CD4-positive, alpha-beta T cell (primary cell): ENCODE data around the gene TMEM256. TPM values are rescaled to one million over a fixed set of nuclear protein-coding genes. Genes with fewer than 3 reads are reported as not detected.

ENCODE experiments used
- ATAC-seq: fragments of 200-7000 bp; cut with Tn5 transposase; one replicate; pipeline ENCODE4 v1.10.0; 2022; ENCODE audit warnings: mild to moderate bottlenecking; ENCODE audit not compliant: poor library complexity
- CTCF ChIA-PET: fragments of 350-600 bp; sonication (Branson Sonifier 250); formaldehyde crosslinking; loops from one replicate; lab custom pipeline; 2021; ENCODE audit warnings: antibody characterized with exemption, inconsistent platforms; lab: Charles Lee
- POLR2A ChIA-PET: fragments of 350-600 bp; sonication (Branson Sonifier 250); formaldehyde crosslinking; loops from one replicate; lab custom pipeline; 2021; ENCODE audit warnings: antibody characterized with exemption, inconsistent platforms; lab: Charles Lee
- DNase-seq, 14 experiments: peaks; one replicate each; pipeline ENCODE4 v3.0.0-alpha.2; 2013 to 2020; ENCODE audit warnings: mixed read lengths in 2 of 14
- H3K27ac ChIP-seq, 2 donors: one replicate each; pipeline versions ENCODE4 v1.5.1 to v1.7.0; 2013; ENCODE audit warnings: low read length in 2 of 2, low read depth in 1 of 2, mild to moderate bottlenecking in 1 of 2
- H3K27me3 ChIP-seq, 2 experiments: 1 replicate in 1 of 2; 2 replicates in 1 of 2; pipeline versions ENCODE4 v1.6.1 to v1.7.0; 2013; ENCODE audit warnings: low read length in 2 of 2, control low read depth in 1 of 2, mild to moderate bottlenecking in 1 of 2, moderate library complexity in 1 of 2; ENCODE audit not compliant: insufficient read depth in 2 of 2, control insufficient read depth in 1 of 2
- H3K36me3 ChIP-seq: one replicate; pipeline ENCODE4 v1.6.1; 2013; ENCODE audit warnings: low read length, control low read depth; ENCODE audit not compliant: insufficient read depth
- H3K4me1 ChIP-seq: one replicate; pipeline ENCODE4 v1.6.1; 2013; ENCODE audit warnings: low read length, control low read depth; ENCODE audit not compliant: insufficient read depth
- H3K4me3 ChIP-seq: one replicate; pipeline ENCODE4 v1.5.1; 2013; ENCODE audit warnings: mild to moderate bottlenecking, low read length, moderate library complexity
- H3K9me3 ChIP-seq, 2 experiments: 1 replicate in 1 of 2; 2 replicates in 1 of 2; pipeline versions ENCODE4 v1.6.1 to v1.7.0; 2013; ENCODE audit warnings: low read length in 2 of 2, mild to moderate bottlenecking in 2 of 2, control low read depth in 1 of 2, moderate library complexity in 1 of 2; ENCODE audit not compliant: control insufficient read depth in 1 of 2, insufficient read depth in 1 of 2
- H3K27ac Mint-ChIP-seq: one replicate; pipeline ENCODE4 v1.8.0; 2020; ENCODE audit warnings: mixed read lengths
- H3K27me3 Mint-ChIP-seq: one replicate; pipeline ENCODE4 v1.8.0; 2021; ENCODE audit warnings: mixed read lengths
- H3K36me3 Mint-ChIP-seq: one replicate; pipeline ENCODE4 v1.8.0; 2021; ENCODE audit warnings: low read depth, mixed read lengths
- H3K4me1 Mint-ChIP-seq: one replicate; pipeline ENCODE4 v1.8.0; 2021; ENCODE audit warnings: low read depth, mixed read lengths
- H3K4me3 Mint-ChIP-seq: one replicate; pipeline ENCODE4 v1.8.0; 2020; ENCODE audit warnings: mild to moderate bottlenecking, mixed read lengths
- H3K9me3 Mint-ChIP-seq: one replicate; pipeline ENCODE4 v1.8.0; 2020; ENCODE audit warnings: mixed read lengths
- intact Hi-C, 2 experiments: fragments of 100-400 bp; cut with DNase I in 1 of 2; cut with micrococcal nuclease in 1 of 2; formaldehyde crosslinking; loops; one replicate each; pipeline versions ENCODE4 v1.15.1 to v1.9.0; 2023 to 2025; cut with DNase I, micrococcal nuclease
- total RNA-seq, 174 experiments: library from RNA in 2 of 174; stranded (reverse) in 2 of 174; gene quantifications; one replicate each; pipeline ENCODE4 v1.2.3 and lab custom pipeline; 2021 to 2026
- TF ChIP-seq, protein P1 (sequence below): fragments of 200-600 bp; IDR thresholded peaks from one replicate; pipeline ENCODE4 v1.8.0; 2022; ENCODE audit warnings: antibody characterized with exemption, mild to moderate bottlenecking

The TMEM256 gene
- total RNA-seq, 2 experiments from 2014 or later, result 29.0 to 29.4 TPM

DNA sequence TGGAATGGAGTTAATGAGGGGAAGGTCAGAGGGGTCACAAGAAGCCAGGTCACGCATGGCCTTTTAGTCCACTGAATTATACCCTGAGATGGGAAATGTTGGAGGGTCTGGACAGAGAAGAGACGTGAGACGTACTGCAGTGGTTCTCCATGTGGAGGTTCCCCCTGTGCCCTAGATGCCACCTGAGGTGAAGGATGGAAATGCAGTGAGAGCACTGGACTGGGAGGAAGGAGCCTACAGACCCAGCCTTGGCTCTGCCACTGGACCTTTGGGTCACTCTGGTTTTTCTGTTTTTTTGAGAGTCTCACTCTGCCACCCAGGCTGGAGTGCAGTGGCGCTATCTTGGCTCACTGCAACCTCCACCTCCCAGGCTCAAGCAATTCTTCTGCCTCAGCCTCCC, 7.8 kb downstream of the TMEM256 start:
- intact Hi-C loops, result loop anchor here in 1 of 2 experiments (5.0 kb wide), 1 partner anchor 91 kb away; no protein-coding TSS in a partner anchor
- Mint-ChIP-seq H3K4me1 (peaks cover 36% of the 10 kb centered on the region), H3K27ac (peak overlapping the region; percentile 24), H3K36me3 (peaks cover 25% of the 10 kb centered on the region), H3K4me3 (peak overlapping the region; percentile 65), H3K27me3 (no peaks in the 10 kb centered on the region), H3K9me3 (no peaks in the 10 kb centered on the region)
- ChIA-PET CTCF (interaction anchor here (1.4 kb wide), 1 partner anchor 12 kb away, joined by 4 read pairs; no protein-coding TSS in a partner anchor), POLR2A (interaction anchor here (1.3 kb wide), 1 partner anchor 8 kb away, joined by 6 read pairs; the partner anchor contains the start of gene TMEM256)
- peaks cover 33% of the 10 kb centered on the region for H3K4me1 ChIP-seq
- no peaks in the 10 kb centered on the region for H3K27me3 ChIP-seq
- H3K9me3 ChIP-seq, result no peaks in the 10 kb centered on the region
- DNase-seq, result no peak
- no peak for ATAC-seq
- TF ChIP-seq, protein P1, sequence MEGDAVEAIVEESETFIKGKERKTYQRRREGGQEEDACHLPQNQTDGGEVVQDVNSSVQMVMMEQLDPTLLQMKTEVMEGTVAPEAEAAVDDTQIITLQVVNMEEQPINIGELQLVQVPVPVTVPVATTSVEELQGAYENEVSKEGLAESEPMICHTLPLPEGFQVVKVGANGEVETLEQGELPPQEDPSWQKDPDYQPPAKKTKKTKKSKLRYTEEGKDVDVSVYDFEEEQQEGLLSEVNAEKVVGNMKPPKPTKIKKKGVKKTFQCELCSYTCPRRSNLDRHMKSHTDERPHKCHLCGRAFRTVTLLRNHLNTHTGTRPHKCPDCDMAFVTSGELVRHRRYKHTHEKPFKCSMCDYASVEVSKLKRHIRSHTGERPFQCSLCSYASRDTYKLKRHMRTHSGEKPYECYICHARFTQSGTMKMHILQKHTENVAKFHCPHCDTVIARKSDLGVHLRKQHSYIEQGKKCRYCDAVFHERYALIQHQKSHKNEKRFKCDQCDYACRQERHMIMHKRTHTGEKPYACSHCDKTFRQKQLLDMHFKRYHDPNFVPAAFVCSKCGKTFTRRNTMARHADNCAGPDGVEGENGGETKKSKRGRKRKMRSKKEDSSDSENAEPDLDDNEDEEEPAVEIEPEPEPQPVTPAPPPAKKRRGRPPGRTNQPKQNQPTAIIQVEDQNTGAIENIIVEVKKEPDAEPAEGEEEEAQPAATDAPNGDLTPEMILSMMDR, result no peak
- H3K36me3 ChIP-seq, result peaks cover 16% of the 10 kb centered on the region
- H3K27ac ChIP-seq, result no peak overlapping the region
- no peak overlapping the region for H3K4me3 ChIP-seq

DNA sequence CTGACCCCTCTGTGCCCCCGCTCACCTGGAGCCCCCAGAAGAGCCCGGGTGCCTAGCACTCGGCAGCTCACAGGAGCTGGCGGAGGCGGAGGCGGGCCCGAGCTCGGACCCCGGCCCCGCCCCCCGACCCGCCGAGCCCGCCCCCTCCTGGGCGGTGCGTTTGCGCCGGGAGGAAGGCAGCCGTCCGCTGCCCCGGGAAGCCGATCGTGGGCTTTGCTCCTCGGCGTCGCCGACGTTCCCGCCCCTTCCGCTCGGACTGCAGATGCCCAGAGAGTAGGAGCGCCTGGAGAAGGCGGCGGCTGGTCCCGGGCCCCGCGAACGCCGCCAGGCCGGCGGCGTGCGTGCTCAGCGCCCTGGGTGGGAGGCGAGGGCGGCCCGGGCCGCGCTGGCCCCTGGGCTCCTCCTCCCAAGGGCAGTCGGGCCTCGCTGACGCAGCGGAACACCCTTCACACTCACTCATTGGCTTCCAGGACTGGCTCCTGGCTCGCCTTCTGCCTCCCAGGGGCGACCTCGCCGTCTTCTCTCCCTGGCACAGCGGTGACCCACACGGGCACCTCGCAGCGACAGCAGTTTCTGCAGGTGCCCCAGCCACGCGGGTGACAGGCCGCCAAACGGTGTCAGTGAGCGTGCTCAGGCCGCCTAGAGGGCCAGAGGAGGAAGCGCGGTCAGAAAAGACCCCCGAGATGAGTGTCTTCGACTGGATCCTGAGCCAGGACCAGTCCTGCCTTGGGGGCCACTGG, 9.3 kb downstream of the TMEM256 start, which contains the start of gene PLSCR3:
Gene PLSCR3, minus strand, starts transcription at position 74 of the 740 bp plus-strand sequence. CDS start 415 bp downstream, outside the sequence.
- CTCF ChIA-PET, result interaction anchor here (0.9 to 1.8 kb wide), 5 partner anchors 9 to 42 kb away, joined by 4 to 10 read pairs (median 6); partner anchors contain the start of gene TMEM256
- POLR2A ChIA-PET, result interaction anchor here (0.8 to 2.9 kb wide), 7 partner anchors 9 to 293 kb away, joined by 3 to 31 read pairs (median 6); partner anchors contain the start of genes ACAP1, CHRNB1, TMEM102 and TMEM256
- intact Hi-C loops, result loop anchor here (1.0 to 5.0 kb wide), 4 partner anchors 10 to 93 kb away; partner anchors contain the start of gene TMEM256 (in 2 of the 2)

More for the DNA sequence above, 9.3 kb downstream of the TMEM256 start, which contains the start of gene PLSCR3:
- peaks cover 37% of the 10 kb centered on the region for H3K4me1 Mint-ChIP-seq
- H3K27ac Mint-ChIP-seq, result peak within 1 kb of the TSS; percentile 94
- ATAC-seq, result peak; percentile 87
- no peaks in the 10 kb centered on the region for H3K27me3 Mint-ChIP-seq
- Histone ChIP-seq H3K9me3 (no peaks in the 10 kb centered on the region), H3K27ac (peak within 1 kb of the TSS; percentile 68 to 79), H3K4me1 (peaks cover 48% of the 10 kb centered on the region), H3K4me3 (peak within 1 kb of the TSS; percentile 82), H3K36me3 (peaks cover 32% of the 10 kb centered on the region), H3K27me3 (no peaks in the 10 kb centered on the region)
- TF ChIP-seq, protein P1, result peak; percentile 20
- DNase-seq, result peak; percentile 56 to 90 (median 80)
- H3K4me3 Mint-ChIP-seq, result peak within 1 kb of the TSS; percentile 96
- peaks cover 40% of the 10 kb centered on the region for H3K36me3 Mint-ChIP-seq
- no peaks in the 10 kb centered on the region for H3K9me3 Mint-ChIP-seq
